Choroid plexus epithelial cell (primary cell): ENCODE measurements around the gene ASCC2.

Experiments
- DNase-seq: peaks from one replicate; pipeline ENCODE4 v3.0.0-alpha.2; 2010; ENCODE audit warnings: low read depth
- H3K4me3 ChIP-seq: 2 replicates; pipeline ENCODE4 v1.5.1; 2011; ENCODE audit warnings: low read depth, mild to moderate bottlenecking, control low read depth, low read length, moderate library complexity
- CTCF ChIP-seq: conservative IDR thresholded peaks from 2 replicates; pipeline ENCODE4 v1.5.1; 2011; ENCODE audit warnings: low read depth, mild to moderate bottlenecking, control low read depth, inconsistent platforms, low read length, moderate library complexity

The ASCC2 gene

GRCh38 chr22:29882716-29883044, 44.6 kb upstream of the ASCC2 start:
- no peak for DNase-seq
- H3K4me3 ChIP-seq, result peak overlapping the region; percentile 20
- no peak for TF ChIP-seq CTCF

- TF ChIP-seq CTCF, result no peak
- DNase-seq, result no peak
- no peak overlapping the region for H3K4me3 ChIP-seq
Measured at GRCh38 chr22:29879753-29880152, 41.7 kb upstream of the ASCC2 start.

GRCh38 chr22:29877620-29878019, 39.5 kb upstream of the ASCC2 start:
- TF ChIP-seq CTCF, result no peak
- DNase-seq, result peak; percentile 64
- H3K4me3 ChIP-seq, result no peak overlapping the region

GRCh38 chr22:29873943-29874342, 35.9 kb upstream of the ASCC2 start:
- DNase-seq, result no peak
- TF ChIP-seq CTCF, result no peak
- no peak overlapping the region for H3K4me3 ChIP-seq

- TF ChIP-seq CTCF, result no peak
- no peak for DNase-seq
- H3K4me3 ChIP-seq, result no peak overlapping the region
Measured at GRCh38 chr22:29872989-29873388, 34.9 kb upstream of the ASCC2 start.

GRCh38 chr22:29872144-29872893, 34.2 kb upstream of the ASCC2 start:
- no peak for DNase-seq
- H3K4me3 ChIP-seq, result no peak overlapping the region
- no peak for TF ChIP-seq CTCF

GRCh38 chr22:29871684-29872083, 33.6 kb upstream of the ASCC2 start:
- H3K4me3 ChIP-seq, result no peak overlapping the region
- no peak for TF ChIP-seq CTCF
- DNase-seq, result peak; percentile 15
